Mucosa of rectum (tissue), 2 donors: ENCODE data around the gene CCDC12.
"Not testable (repeated sequence)": the region's sequence is repeated elsewhere in the genome, so short reads cannot be mapped to it uniquely, and the experiment has no call there.

Source experiments
- H3K27ac ChIP-seq, 2 donors: one replicate each; pipeline ENCODE4 v1.7.0; 2013; ENCODE audit warnings: inconsistent platforms in 2 of 2, low read depth in 2 of 2, low read length in 2 of 2
- H3K27me3 ChIP-seq, 2 donors: one replicate each; pipeline ENCODE4 v1.7.0; 2013; ENCODE audit warnings: low read length in 2 of 2; ENCODE audit not compliant: control insufficient read depth in 2 of 2, insufficient read depth in 2 of 2
- H3K36me3 ChIP-seq, 2 donors: one replicate each; pipeline ENCODE4 v1.7.0; 2013; ENCODE audit warnings: low read length in 2 of 2; ENCODE audit not compliant: control insufficient read depth in 2 of 2, insufficient read depth in 2 of 2
- H3K4me1 ChIP-seq, 2 donors: one replicate each; pipeline ENCODE4 v1.7.0; 2013; ENCODE audit warnings: low read length in 2 of 2, mild to moderate bottlenecking in 1 of 2; ENCODE audit not compliant: control insufficient read depth in 2 of 2, insufficient read depth in 2 of 2
- H3K4me3 ChIP-seq, 2 donors: one replicate each; pipeline ENCODE4 v1.7.0; 2013; ENCODE audit warnings: low read length in 2 of 2
- H3K9ac ChIP-seq, 2 donors: one replicate each; pipeline ENCODE4 v1.7.0; 2013; ENCODE audit warnings: low read length in 2 of 2, low read depth in 1 of 2, mild to moderate bottlenecking in 1 of 2
- H3K9me3 ChIP-seq, 2 donors: one replicate each; pipeline ENCODE4 v1.7.0; 2013; ENCODE audit warnings: low read length in 2 of 2; ENCODE audit not compliant: control insufficient read depth in 2 of 2
- donor health status: healthy.
- donor health status: Normal muscosa, but diverticular disease.

CCDC12 gene

GRCh38 chr3:46970391-46971091 is 6.0 kb downstream of the CCDC12 start:
- H3K9ac ChIP-seq: no peak overlapping the region
- no peaks in the 10 kb centered on the region for H3K27me3 ChIP-seq
- peak overlapping the region; percentile 15 to 61 for H3K27ac ChIP-seq
- H3K4me1 ChIP-seq: peaks cover 34 to 55% of the 10 kb centered on the region in 2 donors
- peaks cover 0 to 11% of the 10 kb centered on the region in 2 donors for H3K36me3 ChIP-seq
- H3K9me3 ChIP-seq: no peaks in the 10 kb centered on the region
- no peak overlapping the region for H3K4me3 ChIP-seq

- no peak overlapping the region for H3K27ac ChIP-seq
- H3K9ac ChIP-seq: no peak overlapping the region
- H3K4me3 ChIP-seq: no peak overlapping the region
- no peaks in the 10 kb centered on the region for H3K27me3 ChIP-seq
- peaks cover 0 to 11% of the 10 kb centered on the region in 2 donors for H3K36me3 ChIP-seq
- peaks cover 32 to 51% of the 10 kb centered on the region in 2 donors for H3K4me1 ChIP-seq
- H3K9me3 ChIP-seq: no peaks in the 10 kb centered on the region
Observed at GRCh38 chr3:46968783-46969428, 7.6 kb downstream of the CCDC12 start.

DNA sequence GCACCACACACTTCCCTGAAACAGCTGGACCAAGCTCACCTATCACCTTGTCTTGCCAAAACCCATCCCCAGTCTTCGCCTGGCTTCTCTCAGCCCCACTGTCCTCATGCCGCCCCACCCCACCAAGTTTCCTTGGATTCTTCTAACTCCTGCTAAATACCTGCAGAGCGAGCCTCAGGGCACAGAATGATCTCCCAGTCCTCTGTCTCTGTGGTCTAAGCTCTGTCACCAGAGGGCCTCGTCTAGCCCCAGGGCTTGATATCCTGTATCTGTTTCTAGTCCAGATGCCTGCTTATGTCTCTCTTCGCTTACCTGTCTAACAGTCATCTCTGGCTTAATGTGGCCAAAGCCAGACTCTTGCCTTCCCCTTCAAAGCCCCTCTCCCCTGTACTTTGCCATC is 9.7 kb downstream of the CCDC12 start:
- peaks cover 0 to 11% of the 10 kb centered on the region in 2 donors for H3K36me3 ChIP-seq
- H3K9ac ChIP-seq: no peak overlapping the region
- no peaks in the 10 kb centered on the region for H3K9me3 ChIP-seq
- peaks cover 31 to 47% of the 10 kb centered on the region in 2 donors for H3K4me1 ChIP-seq
- H3K4me3 ChIP-seq: no peak overlapping the region
- no peaks in the 10 kb centered on the region for H3K27me3 ChIP-seq
- no peak overlapping the region for H3K27ac ChIP-seq

DNA sequence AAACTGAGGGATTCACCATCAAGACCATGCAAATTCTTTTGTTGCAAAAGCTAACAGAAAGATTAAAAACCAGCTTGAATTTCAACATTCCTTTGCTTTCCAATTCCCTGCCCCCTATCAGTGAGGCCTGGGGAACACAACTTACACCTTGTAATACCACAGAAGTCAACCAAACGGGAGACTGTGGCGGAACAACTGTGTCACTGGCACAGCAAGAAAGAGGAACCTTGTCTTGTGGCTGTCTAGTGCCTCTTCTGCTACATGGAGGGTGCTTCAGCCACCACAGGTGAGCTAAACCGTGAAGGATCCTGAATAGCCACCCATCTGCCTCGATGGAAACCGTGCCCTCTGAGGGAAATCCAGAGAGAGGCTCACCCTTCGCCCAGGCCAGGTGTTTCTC is 11.4 kb downstream of the CCDC12 start:
- Histone ChIP-seq H3K27me3 (no peaks in the 10 kb centered on the region), H3K9ac (no peak overlapping the region), H3K9me3 (no peaks in the 10 kb centered on the region), H3K4me1 (peaks cover 24 to 40% of the 10 kb centered on the region in 2 donors), H3K36me3 (peaks cover 0 to 8% of the 10 kb centered on the region in 2 donors), H3K4me3 (no peak overlapping the region), H3K27ac (no peak overlapping the region)

DNA sequence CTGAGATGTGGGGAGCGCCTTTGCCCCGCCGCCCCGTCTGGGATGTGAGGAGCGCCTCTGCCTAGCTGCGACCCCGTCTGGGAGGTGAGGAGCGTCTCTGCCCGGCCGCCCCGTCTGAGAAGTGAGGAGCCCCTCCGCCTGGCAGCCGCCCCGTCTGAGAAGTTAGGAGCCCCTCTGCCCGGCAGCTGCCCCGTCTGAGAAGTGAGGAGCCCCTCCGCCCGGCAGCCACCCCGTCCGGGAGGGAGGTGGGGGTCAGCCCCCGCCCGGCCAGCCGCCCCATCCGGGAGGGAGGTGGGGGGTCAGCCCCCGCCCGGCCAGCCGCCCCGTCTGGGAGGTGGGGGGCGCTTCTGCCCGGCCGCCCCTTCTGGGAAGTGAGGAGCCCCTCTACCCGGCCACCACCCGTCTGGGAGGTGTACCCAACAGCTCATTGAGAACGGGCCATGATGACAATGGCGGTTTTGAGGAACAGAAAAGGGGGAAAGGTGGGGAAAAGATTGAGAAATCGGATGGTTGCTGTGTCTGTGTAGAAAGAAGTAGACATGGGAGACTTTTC is 12.4 kb downstream of the CCDC12 start:
- H3K27ac ChIP-seq: not testable (repeated sequence)
- peaks cover 33 to 50% of the 10 kb centered on the region in 2 donors for H3K4me1 ChIP-seq

GRCh38 chr3:46962990-46963389 is 13.6 kb downstream of the CCDC12 start:
- Histone ChIP-seq H3K4me3 (no peak overlapping the region), H3K9ac (no peak overlapping the region), H3K27ac (no peak overlapping the region), H3K27me3 (no peaks in the 10 kb centered on the region), H3K36me3 (peaks cover 0 to 3% of the 10 kb centered on the region in 2 donors), H3K4me1 (peaks cover 33 to 49% of the 10 kb centered on the region in 2 donors), H3K9me3 (no peaks in the 10 kb centered on the region)

More for the DNA sequence above, 12.4 kb downstream of the CCDC12 start:
- H3K4me3 ChIP-seq, H3K9me3 ChIP-seq, H3K36me3 ChIP-seq, H3K9ac ChIP-seq, H3K27me3 ChIP-seq: not testable (repeated sequence)

GRCh38 chr3:46962427-46962826 is 14.1 kb downstream of the CCDC12 start:
- Histone ChIP-seq H3K9ac (no peak overlapping the region), H3K27me3 (no peaks in the 10 kb centered on the region), H3K4me1 (peaks cover 33 to 53% of the 10 kb centered on the region in 2 donors), H3K9me3 (no peaks in the 10 kb centered on the region), H3K4me3 (no peak overlapping the region), H3K27ac (no peak overlapping the region), H3K36me3 (peaks cover 0 to 3% of the 10 kb centered on the region in 2 donors)

DNA sequence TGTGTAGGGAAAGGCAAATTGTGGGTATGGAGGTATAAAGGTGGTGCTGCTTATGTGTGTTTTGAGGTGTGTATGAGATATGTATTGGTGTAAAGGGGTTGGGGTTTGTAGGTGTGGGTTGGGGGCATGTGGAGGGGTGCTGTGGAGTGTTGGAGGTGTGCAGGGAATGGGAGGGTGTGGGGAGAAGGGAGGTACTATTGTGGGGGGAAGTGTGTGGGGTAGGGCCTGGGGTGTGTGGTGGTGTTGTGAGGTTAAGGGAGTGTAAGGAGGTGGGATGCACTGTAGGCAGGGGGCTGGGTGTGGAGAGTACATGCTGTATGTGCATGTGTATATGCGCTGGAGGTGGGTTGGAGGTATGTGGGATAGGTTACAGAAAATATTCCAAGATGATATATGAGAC is 15.7 kb downstream of the CCDC12 start:
- H3K27ac ChIP-seq: no peak overlapping the region
- no peaks in the 10 kb centered on the region for H3K27me3 ChIP-seq
- peaks cover 0 to 3% of the 10 kb centered on the region in 2 donors for H3K36me3 ChIP-seq
- no peaks in the 10 kb centered on the region for H3K9me3 ChIP-seq
- H3K4me3 ChIP-seq: no peak overlapping the region
- H3K9ac ChIP-seq: no peak overlapping the region
- peaks cover 40 to 49% of the 10 kb centered on the region in 2 donors for H3K4me1 ChIP-seq

- H3K4me1 ChIP-seq: peaks cover 42 to 44% of the 10 kb centered on the region in 2 donors
- H3K9ac ChIP-seq: no peak overlapping the region
- no peaks in the 10 kb centered on the region for H3K27me3 ChIP-seq
- H3K4me3 ChIP-seq: no peak overlapping the region
- peaks cover 0 to 3% of the 10 kb centered on the region in 2 donors for H3K36me3 ChIP-seq
- peak overlapping the region in 1 of 2 donors; percentile 7 for H3K27ac ChIP-seq
- H3K9me3 ChIP-seq: no peaks in the 10 kb centered on the region
Observed at GRCh38 chr3:46960081-46960701, 16.4 kb downstream of the CCDC12 start.

DNA sequence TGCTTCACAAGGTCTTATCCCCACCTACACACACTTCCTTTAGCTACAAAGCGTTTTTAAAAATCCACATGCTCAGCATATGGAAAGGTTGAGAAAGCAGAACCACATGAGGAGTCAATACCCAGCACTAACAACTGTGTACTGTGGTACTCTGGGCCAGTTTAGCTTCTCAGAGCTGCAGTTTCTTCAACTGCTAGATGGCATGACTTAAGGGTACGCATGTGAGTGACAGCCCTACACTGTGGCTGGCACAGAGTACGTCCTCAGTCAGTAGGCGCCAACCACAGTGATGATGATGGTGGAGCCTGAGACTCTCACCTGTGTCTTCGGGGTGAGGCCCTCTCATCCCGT is 17.4 kb downstream of the CCDC12 start:
- H3K27ac ChIP-seq: peak overlapping the region in 1 of 2 donors; percentile 7

More for the DNA sequence above, 17.4 kb downstream of the CCDC12 start:
- H3K4me1 ChIP-seq: peaks cover 39 to 44% of the 10 kb centered on the region in 2 donors
- no peaks in the 10 kb centered on the region for H3K27me3 ChIP-seq
- no peak overlapping the region for H3K9ac ChIP-seq
- H3K4me3 ChIP-seq: no peak overlapping the region
- peaks cover 0 to 3% of the 10 kb centered on the region in 2 donors for H3K36me3 ChIP-seq
- H3K9me3 ChIP-seq: no peaks in the 10 kb centered on the region
